OCI-LY7 (cell line): ENCODE measurements around the gene DGAT2. TPM values are rescaled to one million over a fixed set of nuclear protein-coding genes. Genes with fewer than 3 reads are reported as not detected.

ENCODE experiments used
- BruUV-seq: library from RNA; stranded (reverse); fragments of 400-500 nt; replicated peaks from 2 replicates; lab custom pipeline; 2021; lab: Mats Ljungman, UMichigan
- CTCF ChIA-PET: fragments of 300-600 bp; sonication (Branson Sonifier 250); formaldehyde crosslinking; loops from one replicate; lab custom pipeline; 2022; ENCODE audit warnings: antibody characterized with exemption; ENCODE audit not compliant: unreplicated experiment; lab: Charles Lee
- POLR2A ChIA-PET: fragments of 300-600 bp; sonication (Branson Sonifier 250); formaldehyde crosslinking; loops from one replicate; lab custom pipeline; 2022; ENCODE audit warnings: antibody characterized with exemption; lab: Charles Lee
- DNase-seq: peaks from one replicate; pipeline ENCODE4 v3.0.0-alpha.2; 2015; ENCODE audit warnings: low spot score
- H2AFZ ChIP-seq: fragments of 200-600 bp; sonication (generic), shearing (Covaris generic); 2 replicates; pipeline ENCODE4 v1.6.1; 2014; ENCODE audit warnings: mild to moderate bottlenecking, antibody characterized with exemption, low read length, moderate library complexity
- H3K27ac ChIP-seq: fragments of 200-600 bp; sonication (generic); 2 replicates; pipeline ENCODE4 v1.5.1; 2014; ENCODE audit warnings: mixed run types, low read depth, mild to moderate bottlenecking, moderate library complexity, low read length, inconsistent platforms; ENCODE audit not compliant: poor library complexity, severe bottlenecking
- H3K36me3 ChIP-seq: fragments of 200-600 bp; sonication (generic); 2 replicates; pipeline ENCODE4 v1.6.1; 2014; ENCODE audit warnings: mild to moderate bottlenecking, antibody characterized with exemption, low read length, moderate library complexity, mixed read lengths; ENCODE audit not compliant: insufficient read depth
- H3K4me1 ChIP-seq: fragments of 200-600 bp; sonication (generic); 2 replicates; pipeline ENCODE4 v1.5.1; 2014; ENCODE audit warnings: mild to moderate bottlenecking, low read length; ENCODE audit not compliant: insufficient read depth, poor library complexity, severe bottlenecking
- H3K4me2 ChIP-seq: fragments of 200-600 bp; sonication (generic); 2 replicates; pipeline ENCODE4 v1.6.1; 2014; ENCODE audit warnings: mild to moderate bottlenecking, low read length
- H3K4me3 ChIP-seq: fragments of 200-600 bp; sonication (generic); 2 replicates; pipeline ENCODE4 v1.5.1; 2014; ENCODE audit warnings: mild to moderate bottlenecking, low read depth, low read length; ENCODE audit not compliant: poor library complexity, severe bottlenecking
- H3K79me2 ChIP-seq: fragments of 200-600 bp; sonication (generic); 2 replicates; pipeline ENCODE4 v1.6.1; 2016; ENCODE audit warnings: low read depth, mild to moderate bottlenecking, low read length, moderate library complexity, mixed read lengths; ENCODE audit not compliant: insufficient read depth
- H3K9me2 ChIP-seq: fragments of 200-600 bp; sonication (generic); 2 replicates; pipeline ENCODE4 v1.6.1; 2016; ENCODE audit warnings: mild to moderate bottlenecking, low read length, mixed read lengths; ENCODE audit not compliant: insufficient read depth
- H3K9me3 ChIP-seq: fragments of 200-600 bp; sonication (generic); 2 replicates; pipeline ENCODE4 v1.6.1; 2014; ENCODE audit warnings: mild to moderate bottlenecking, mixed run types, low read length, mixed read lengths
- H4K20me1 ChIP-seq: fragments of 200-600 bp; sonication (generic); 2 replicates; pipeline ENCODE4 v1.6.1; 2014; ENCODE audit warnings: mild to moderate bottlenecking, antibody characterized with exemption, low read length, moderate library complexity, mixed read lengths; ENCODE audit not compliant: insufficient read depth
- CTCF ChIP-seq: fragments of 200-600 bp; sonication (generic); conservative IDR thresholded peaks from 2 replicates; pipeline ENCODE4 v1.5.1; 2014; ENCODE audit warnings: mild to moderate bottlenecking, antibody characterized with exemption, low read length, moderate library complexity, mixed read lengths
- EZH2phosphoT487 ChIP-seq: fragments of 200-600 bp; sonication (generic); IDR thresholded peaks from 2 replicates; pipeline ENCODE4 v1.6.1; 2018; ENCODE audit warnings: low read depth, borderline replicate concordance, mild to moderate bottlenecking, mixed run types, antibody characterized with exemption, low read length, moderate library complexity, mixed read lengths
- intact Hi-C: fragments of 100-400 bp; cut with micrococcal nuclease; formaldehyde crosslinking; loops from one replicate; pipeline ENCODE4 v1.10.0; 2022; ENCODE audit not compliant: unreplicated experiment
- total RNA-seq, 2 experiments: library from RNA; depleted of rRNA in 1 of 2; stranded (reverse); fragments of >200 nt in 1 of 2; shearing (Covaris generic) in 1 of 2; gene quantifications; 2 replicates each; pipeline ENCODE4 v1.2.3, GENCODE V29; 2014 to 2022

The DGAT2 gene
- total RNA-seq, 2 experiments from 2014 or later: 5.6 to 6.5 TPM

- Histone ChIP-seq H3K4me3 (no peak overlapping the region), H3K9me2 (no peaks in the 10 kb centered on the region), H2AFZ (no peak overlapping the region), H3K4me1 (peaks cover 9% of the 10 kb centered on the region), H3K4me2 (no peak overlapping the region), H3K9me3 (no peaks in the 10 kb centered on the region), H3K79me2 (no peaks in the 10 kb centered on the region), H4K20me1 (no peaks in the 10 kb centered on the region), H3K36me3 (peaks cover 13% of the 10 kb centered on the region), H3K27ac (no peak overlapping the region)
- CTCF ChIA-PET: interaction anchor here (1.3 to 2.3 kb wide), 3 partner anchors 9 to 66 kb away, joined by 4 to 7 read pairs (median 6); no protein-coding TSS in a partner anchor
- intact Hi-C loops: loop anchor here (5.0 kb wide), 1 partner anchor 350 kb away; no protein-coding TSS in a partner anchor
- TF ChIP-seq CTCF (no peak), EZH2phosphoT487 (no peak)
- BruUV-seq: no TSS peak
- POLR2A ChIA-PET: interaction anchor here (0.5 to 1.8 kb wide), 8 partner anchors 8 to 697 kb away, joined by 3 to 8 read pairs (median 4); no protein-coding TSS in a partner anchor
- no peak for DNase-seq
These were observed 33.7 kb downstream of the DGAT2 start for GRCh38 chr11:75802021-75802912.

- no peak overlapping the region for H3K27ac ChIP-seq
These were observed 34.6 kb downstream of the DGAT2 start for GRCh38 chr11:75802913-75803820.

More at GRCh38 chr11:75802913-75803820, 34.6 kb downstream of the DGAT2 start:
- CTCF ChIA-PET: interaction anchor here (1.3 to 2.3 kb wide), 3 partner anchors 8 to 65 kb away, joined by 4 to 7 read pairs (median 6); no protein-coding TSS in a partner anchor
- BruUV-seq: no TSS peak
- intact Hi-C loops: loop anchor here (1.0 to 5.0 kb wide), 2 partner anchors 64 to 349 kb away; no protein-coding TSS in a partner anchor
- no peak overlapping the region for H2AFZ ChIP-seq
- POLR2A ChIA-PET: interaction anchor here (0.5 to 1.8 kb wide), 5 partner anchors 7 to 69 kb away, joined by 3 to 8 read pairs (median 5); no protein-coding TSS in a partner anchor
- no peaks in the 10 kb centered on the region for H3K79me2 ChIP-seq
- no peak overlapping the region for H3K4me3 ChIP-seq
- TF ChIP-seq CTCF (peak; percentile 98), EZH2phosphoT487 (no peak)
- no peaks in the 10 kb centered on the region for H3K9me2 ChIP-seq
- H3K9me3 ChIP-seq: no peaks in the 10 kb centered on the region
- H3K4me2 ChIP-seq: no peak overlapping the region
- H3K4me1 ChIP-seq: peaks cover 14% of the 10 kb centered on the region
- DNase-seq: peak; percentile 80
- H4K20me1 ChIP-seq: no peaks in the 10 kb centered on the region
- H3K36me3 ChIP-seq: peaks cover 12% of the 10 kb centered on the region
